Measurements from ENCODE around the gene HELZ. TPM values are rescaled to one million over a fixed set of nuclear protein-coding genes. Genes with fewer than 3 reads are reported as not detected.

Gene HELZ
- total RNA-seq, 1 experiment from 2014 or later, result 40.5 TPM

DNA sequence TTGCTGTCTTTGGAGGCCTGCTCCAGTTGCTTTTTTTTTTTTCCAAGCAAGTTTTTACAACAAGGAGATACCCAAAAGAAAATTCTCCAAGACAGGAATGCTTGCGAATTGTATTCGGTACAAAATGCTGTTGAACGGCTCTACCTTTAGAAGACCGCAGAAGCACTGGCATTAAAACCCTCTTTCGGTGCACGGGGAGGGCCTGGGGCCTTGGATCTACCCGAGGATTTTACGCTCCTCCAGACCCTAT lies 1.3 kb upstream of the HELZ start:
- TF ChIP-seq POLR2AphosphoS5 (IDR thresholded peaks at IDR 0.05; ENCODE audit: low read depth, low read length), result no peak
- TF ChIP-seq ATF3 (IDR thresholded peaks at IDR 0.05), result no peak
- peak; percentile 39; the same call in 1 of the 2 replicates for TF ChIP-seq ZFX (IDR thresholded peaks at IDR 0.05)
- no peak for TF ChIP-seq CEBPB (IDR thresholded peaks at IDR 0.05; ENCODE audit: low read depth)
- no peaks in the 10 kb centered on the region for H3K27me3 ChIP-seq (ENCODE audit: insufficient read depth, low read length)
- peak overlapping the region; percentile 69 for H3K27ac ChIP-seq (ENCODE audit: low read depth, low read length)
- H3K9ac ChIP-seq (ENCODE audit: low read length), result peak overlapping the region; percentile 70
- H3K79me2 ChIP-seq (ENCODE audit: insufficient read depth, low read length), result peaks cover 30% of the 10 kb centered on the region
- ChIA-PET RAD21 (ENCODE audit: low non-redundant PET in 1 of 2, low total read pairs in 2 of 2, uncharacterized antibody in 2 of 2, unreplicated experiment in 2 of 2) (no interaction called here), CTCF (no interaction called here), POLR2A (no interaction called here)
- H3K9me2 ChIP-seq (ENCODE audit: insufficient read depth), result no peaks in the 10 kb centered on the region
- no peaks in the 10 kb centered on the region for H4K20me1 ChIP-seq (ENCODE audit: insufficient read depth)
- peak overlapping the region; percentile 76 to 82 for H3K4me3 ChIP-seq (replicated peaks in 1 of 2; ENCODE audit: low read depth in 1 of 2, low read length in 2 of 2)
- BruUV-seq (replicated peaks), result no TSS peak
- peak overlapping the region; percentile 20 for H2AFZ ChIP-seq (ENCODE audit: low read depth, low read length, poor library complexity, severe bottlenecking)
- peaks cover 17 to 29% of the 10 kb centered on the region in 2 experiments for H3K4me1 ChIP-seq (ENCODE audit: control insufficient read depth in 1 of 2, insufficient read depth in 2 of 2, low read length in 2 of 2)
- DNase-seq (ENCODE audit: low read depth, low spot score), result no peak
- peak overlapping the region; percentile 89 for H3K4me2 ChIP-seq (ENCODE audit: low read length)
- intact Hi-C loops (cut with micrococcal nuclease), result no loop called here
- no peak for ATAC-seq
- H3K9me3 ChIP-seq (ENCODE audit: control insufficient read depth in 1 of 2, insufficient read depth in 1 of 2, low read depth in 1 of 2, low read length in 2 of 2), result no peaks in the 10 kb centered on the region
- no peaks in the 10 kb centered on the region; a peak in 2 of 4 replicates for H3K36me3 ChIP-seq (ENCODE audit: control insufficient read depth in 1 of 2, insufficient read depth in 2 of 2, low read length in 2 of 2)

DNA sequence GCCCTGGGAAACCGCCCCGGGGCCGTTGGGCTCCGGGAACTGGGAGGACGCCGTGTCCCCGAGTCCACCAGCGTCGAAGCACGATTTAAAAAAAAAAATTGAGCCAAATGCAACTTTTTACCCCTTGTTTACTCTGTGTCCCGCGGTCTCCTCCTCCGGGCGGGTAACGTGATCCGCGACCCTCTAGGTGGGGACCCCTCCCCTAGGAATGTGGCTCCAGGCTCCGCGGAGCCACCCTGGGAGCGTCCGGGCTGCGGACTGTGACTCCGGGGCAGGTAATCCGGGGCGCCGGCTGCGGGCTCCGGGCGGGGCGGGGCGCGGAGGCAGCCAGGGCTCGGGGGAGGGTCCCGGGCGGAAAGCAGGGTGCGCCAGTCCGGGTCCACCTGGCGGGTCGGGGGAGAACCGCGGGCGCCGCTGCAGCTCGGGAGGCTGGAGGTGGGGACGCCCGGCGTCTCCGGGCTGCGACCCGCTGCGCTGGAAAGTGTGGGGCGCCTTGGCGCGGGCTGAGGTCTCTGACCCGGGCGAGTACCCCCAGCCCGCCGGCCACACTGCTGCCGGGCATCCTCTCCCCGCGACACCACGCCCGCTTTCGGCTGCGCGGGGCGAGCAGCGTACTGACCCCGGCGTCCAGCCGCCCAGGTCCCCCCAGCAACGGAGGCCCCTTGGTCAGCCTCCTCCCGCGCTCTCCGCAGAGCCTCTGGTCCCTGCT lies 852 bp upstream of the HELZ start:
- Histone ChIP-seq H3K27me3 (ENCODE audit: insufficient read depth, low read length) (no peaks in the 10 kb centered on the region), H3K79me2 (ENCODE audit: insufficient read depth, low read length) (peaks cover 35% of the 10 kb centered on the region), H3K4me1 (ENCODE audit: control insufficient read depth in 1 of 2, insufficient read depth in 2 of 2, low read length in 2 of 2) (peaks cover 17 to 29% of the 10 kb centered on the region in 2 experiments), H3K9me3 (ENCODE audit: control insufficient read depth in 1 of 2, insufficient read depth in 1 of 2, low read depth in 1 of 2, low read length in 2 of 2) (no peaks in the 10 kb centered on the region), H2AFZ (ENCODE audit: low read depth, low read length, poor library complexity, severe bottlenecking) (peak overlapping the region; percentile 20), H3K9ac (ENCODE audit: low read length) (peak overlapping the region; percentile 70), H3K36me3 (ENCODE audit: control insufficient read depth in 1 of 2, insufficient read depth in 2 of 2, low read length in 2 of 2) (no peaks in the 10 kb centered on the region; a peak in 2 of 4 replicates), H3K4me3 (replicated peaks in 1 of 2; ENCODE audit: low read depth in 1 of 2, low read length in 2 of 2) (peak overlapping the region; percentile 76 to 82), H3K4me2 (ENCODE audit: low read length) (peak overlapping the region; percentile 89), H3K9me2 (ENCODE audit: insufficient read depth) (no peaks in the 10 kb centered on the region), H4K20me1 (ENCODE audit: insufficient read depth) (no peaks in the 10 kb centered on the region), H3K27ac (ENCODE audit: low read depth, low read length) (peak overlapping the region; percentile 69)
- ChIA-PET CTCF (no interaction called here), RAD21 (ENCODE audit: low non-redundant PET in 1 of 2, low total read pairs in 2 of 2, uncharacterized antibody in 2 of 2, unreplicated experiment in 2 of 2) (no interaction called here), POLR2A (no interaction called here)
- peak; percentile 27 for ATAC-seq
- DNase-seq (ENCODE audit: low read depth, low spot score), result no peak
- no TSS peak for BruUV-seq (replicated peaks)
- intact Hi-C loops (cut with micrococcal nuclease), result no loop called here
- TF ChIP-seq JUND (IDR thresholded peaks at IDR 0.05), result no peak
- no peak for TF ChIP-seq ATF3 (IDR thresholded peaks at IDR 0.05)
- TF ChIP-seq, protein P1, sequence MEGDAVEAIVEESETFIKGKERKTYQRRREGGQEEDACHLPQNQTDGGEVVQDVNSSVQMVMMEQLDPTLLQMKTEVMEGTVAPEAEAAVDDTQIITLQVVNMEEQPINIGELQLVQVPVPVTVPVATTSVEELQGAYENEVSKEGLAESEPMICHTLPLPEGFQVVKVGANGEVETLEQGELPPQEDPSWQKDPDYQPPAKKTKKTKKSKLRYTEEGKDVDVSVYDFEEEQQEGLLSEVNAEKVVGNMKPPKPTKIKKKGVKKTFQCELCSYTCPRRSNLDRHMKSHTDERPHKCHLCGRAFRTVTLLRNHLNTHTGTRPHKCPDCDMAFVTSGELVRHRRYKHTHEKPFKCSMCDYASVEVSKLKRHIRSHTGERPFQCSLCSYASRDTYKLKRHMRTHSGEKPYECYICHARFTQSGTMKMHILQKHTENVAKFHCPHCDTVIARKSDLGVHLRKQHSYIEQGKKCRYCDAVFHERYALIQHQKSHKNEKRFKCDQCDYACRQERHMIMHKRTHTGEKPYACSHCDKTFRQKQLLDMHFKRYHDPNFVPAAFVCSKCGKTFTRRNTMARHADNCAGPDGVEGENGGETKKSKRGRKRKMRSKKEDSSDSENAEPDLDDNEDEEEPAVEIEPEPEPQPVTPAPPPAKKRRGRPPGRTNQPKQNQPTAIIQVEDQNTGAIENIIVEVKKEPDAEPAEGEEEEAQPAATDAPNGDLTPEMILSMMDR (IDR thresholded peaks at IDR 0.05 in 2 of 3, conservative IDR thresholded peaks at IDR 0.05 in 1 of 3; ENCODE audit: borderline replicate concordance in 1 of 3, insufficient read depth in 1 of 3, low read depth in 2 of 3, low read length in 2 of 3), result no peak
- no peak for TF ChIP-seq FOSL1 (IDR thresholded peaks at IDR 0.05; ENCODE audit: low read depth)
- TF ChIP-seq, protein P2, sequence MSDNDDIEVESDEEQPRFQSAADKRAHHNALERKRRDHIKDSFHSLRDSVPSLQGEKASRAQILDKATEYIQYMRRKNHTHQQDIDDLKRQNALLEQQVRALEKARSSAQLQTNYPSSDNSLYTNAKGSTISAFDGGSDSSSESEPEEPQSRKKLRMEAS (IDR thresholded peaks at IDR 0.05), result no peak
- no peak for TF ChIP-seq ELF1 (IDR thresholded peaks at IDR 0.05; ENCODE audit: borderline replicate concordance, low read depth)
- no peak for TF ChIP-seq TCF7L2 (IDR thresholded peaks at IDR 0.05; ENCODE audit: borderline replicate concordance, extremely low read depth, insufficient read depth, insufficient read length)
- no peak for TF ChIP-seq CEBPB (IDR thresholded peaks at IDR 0.05; ENCODE audit: low read depth)
- TF ChIP-seq SRF (IDR thresholded peaks at IDR 0.05; ENCODE audit: low read depth), result no peak
